Memory B cell (primary cell): ENCODE data around the gene R3HDM1.
A peak's percentile ranks its signal among the peaks of the same experiment; 100 is the strongest.
"Not testable (repeated sequence)": the region's sequence is repeated elsewhere in the genome, so short reads cannot be mapped to it uniquely, and the experiment has no call there.

ENCODE experiments used
- ATAC-seq: fragments of 150-1000 bp; cut with Tn5 transposase; 2 replicates; pipeline ENCODE4 v1.10.0; 2021; ENCODE audit warnings: low read depth, mild to moderate bottlenecking, moderate library complexity
- DNase-seq, 2 donors: peaks; one replicate each; pipeline ENCODE4 v3.0.0; 2022; ENCODE audit warnings: low spot score in 2 of 2
- H3K27ac Mint-ChIP-seq: one replicate; pipeline ENCODE4 v1.8.0; 2022; ENCODE audit warnings: mild to moderate bottlenecking, moderate library complexity, mixed read lengths
- H3K27me3 Mint-ChIP-seq: one replicate; pipeline ENCODE4 v1.8.0; 2022; ENCODE audit warnings: mixed read lengths
- H3K36me3 Mint-ChIP-seq: one replicate; pipeline ENCODE4 v1.8.0; 2022; ENCODE audit warnings: mild to moderate bottlenecking, mixed read lengths
- H3K4me1 Mint-ChIP-seq: one replicate; pipeline ENCODE4 v1.8.0; 2022; ENCODE audit warnings: mixed read lengths
- H3K4me3 Mint-ChIP-seq: one replicate; pipeline ENCODE4 v1.8.0; 2022; ENCODE audit warnings: mild to moderate bottlenecking, moderate library complexity, mixed read lengths
- H3K9me3 Mint-ChIP-seq: one replicate; pipeline ENCODE4 v1.8.0; 2022; ENCODE audit warnings: mixed read lengths

Gene R3HDM1

DNA sequence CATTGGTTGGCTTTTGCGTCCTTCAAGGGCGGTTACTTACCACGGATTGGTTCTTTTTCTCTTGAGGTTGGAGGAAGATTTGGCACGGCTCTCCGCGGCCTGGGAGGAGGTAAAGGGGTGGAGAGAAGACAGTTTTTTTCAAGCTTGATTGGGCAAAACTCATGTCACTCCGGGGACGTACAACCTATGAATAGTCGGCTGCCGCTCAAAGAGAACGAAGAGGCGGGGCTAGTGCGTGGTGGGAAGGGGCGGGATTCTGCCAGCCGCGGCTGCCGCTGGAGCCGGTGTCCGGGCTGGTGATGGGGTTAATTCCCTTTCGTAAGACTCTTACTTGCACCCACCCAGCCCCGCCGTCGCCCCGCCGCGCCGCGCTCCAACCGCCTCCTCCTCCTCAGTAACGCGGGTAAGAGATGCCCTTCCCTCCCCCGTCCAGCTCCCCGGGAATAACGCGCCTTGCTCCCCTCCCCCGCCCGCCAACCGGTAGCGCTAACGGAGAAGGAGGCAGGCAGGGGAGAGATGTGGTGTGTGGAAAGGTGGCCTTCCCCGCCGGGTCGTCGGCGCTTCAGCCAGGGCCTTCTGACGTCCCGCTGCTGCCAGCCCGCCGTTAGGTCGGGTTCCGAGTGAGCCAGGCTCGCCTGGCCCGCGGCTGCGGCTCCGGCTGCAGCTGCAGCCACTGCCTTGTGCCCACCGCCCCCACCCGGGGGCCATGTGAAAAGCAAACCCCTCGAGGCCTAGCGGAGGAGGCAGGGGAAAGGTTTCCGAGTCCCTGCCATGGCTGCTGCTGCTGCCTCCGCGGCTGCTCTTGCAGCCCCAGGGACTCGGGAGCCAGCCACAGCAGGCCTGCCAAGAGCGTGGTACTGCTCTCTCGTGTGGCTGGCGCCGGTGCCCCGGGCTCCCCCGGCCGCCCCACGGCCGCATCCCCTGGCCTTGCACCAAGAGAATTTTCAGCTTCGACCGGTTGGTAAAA is at the start of gene R3HDM1:
Gene R3HDM1 (plus strand): TSS at position 254 of the 967 bp plus-strand sequence. CDS start 73,362 bp downstream, outside the sequence.
- H3K27me3 Mint-ChIP-seq, result no peaks in the 10 kb centered on the region
- DNase-seq (peak; percentile 86 to 96), ATAC-seq (peak; percentile 74)
- no peak within 1 kb of the TSS for H3K4me3 Mint-ChIP-seq
- no peaks in the 10 kb centered on the region for H3K36me3 Mint-ChIP-seq
- peaks cover 12% of the 10 kb centered on the region for H3K4me1 Mint-ChIP-seq
- no peak within 1 kb of the TSS for H3K27ac Mint-ChIP-seq
- H3K9me3 Mint-ChIP-seq, result no peaks in the 10 kb centered on the region

DNA sequence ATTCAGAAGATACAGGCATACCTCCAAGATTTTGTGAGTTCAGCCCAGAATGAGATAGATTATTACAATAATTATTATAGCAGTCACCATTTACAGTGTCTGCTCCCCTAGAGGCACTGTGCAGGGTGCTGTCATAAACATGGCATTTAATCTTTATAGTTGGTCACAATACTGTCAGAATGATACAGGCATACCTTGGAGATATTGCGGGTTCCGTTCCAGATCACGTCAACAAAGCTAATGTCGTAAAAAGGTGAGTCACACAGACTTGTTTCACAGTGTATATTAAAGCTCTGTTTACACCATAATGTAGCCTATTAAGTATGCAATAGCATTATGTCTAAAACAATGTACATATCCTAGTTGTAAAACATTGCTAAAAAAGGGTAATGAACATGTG is 45.8 kb upstream of the R3HDM1 start:
- Mint-ChIP-seq H3K27ac (no peak overlapping the region), H3K27me3 (no peaks in the 10 kb centered on the region), H3K36me3 (peaks cover 16% of the 10 kb centered on the region), H3K9me3 (peaks cover 2% of the 10 kb centered on the region), H3K4me1 (no peaks in the 10 kb centered on the region), H3K4me3 (no peak overlapping the region)
- DNase-seq (no peak), ATAC-seq (no peak)

DNA sequence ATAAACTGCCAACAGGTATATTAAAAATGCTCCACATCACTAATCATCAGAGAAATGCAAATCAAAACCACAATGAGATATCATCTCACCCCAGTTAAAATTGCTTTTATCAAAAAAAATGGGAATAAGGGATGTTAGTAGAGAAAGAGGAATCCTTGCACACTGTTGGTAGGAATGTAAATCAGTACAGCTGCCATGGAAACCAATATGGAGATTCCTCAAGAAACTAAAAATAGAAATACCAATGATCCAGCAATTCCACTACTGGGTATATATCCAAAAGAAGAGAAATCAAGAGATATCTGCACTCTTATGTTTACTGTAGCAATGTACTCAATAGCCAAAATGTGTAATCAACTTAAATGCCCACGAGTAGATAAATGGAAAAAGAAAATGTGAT is 40.9 kb upstream of the R3HDM1 start:
- no peaks in the 10 kb centered on the region for H3K4me1 Mint-ChIP-seq
- H3K9me3 Mint-ChIP-seq, result peaks cover 5% of the 10 kb centered on the region
- H3K36me3 Mint-ChIP-seq, result peaks cover 26% of the 10 kb centered on the region
- H3K4me3 Mint-ChIP-seq, result no peak overlapping the region
- no peak for DNase-seq
- H3K27ac Mint-ChIP-seq, result no peak overlapping the region
- no peaks in the 10 kb centered on the region for H3K27me3 Mint-ChIP-seq
- ATAC-seq, result no peak

DNA sequence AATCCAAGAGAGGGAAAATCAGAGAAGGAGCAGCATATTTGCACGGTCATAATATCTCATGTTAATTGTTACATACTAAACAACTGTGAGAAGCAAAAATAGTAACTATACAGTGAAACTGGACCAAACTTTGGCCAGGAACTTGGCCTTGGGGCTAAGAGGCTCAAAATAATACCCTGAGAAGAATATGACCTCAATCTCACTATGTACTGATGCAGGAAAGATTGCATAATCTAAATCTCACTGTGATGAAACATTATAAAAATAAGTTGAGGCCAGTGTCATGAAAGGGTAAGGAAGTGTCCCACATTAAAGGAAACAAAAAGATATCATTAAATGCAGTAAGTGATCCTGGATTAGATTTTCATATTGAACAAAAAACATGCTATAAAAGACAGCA is 36.8 kb upstream of the R3HDM1 start:
- H3K27me3 Mint-ChIP-seq, result no peaks in the 10 kb centered on the region
- ATAC-seq (no peak), DNase-seq (no peak)
- H3K4me3 Mint-ChIP-seq, result no peak overlapping the region
- peaks cover 31% of the 10 kb centered on the region for H3K36me3 Mint-ChIP-seq
- H3K9me3 Mint-ChIP-seq, result peaks cover 10% of the 10 kb centered on the region
- no peak overlapping the region for H3K27ac Mint-ChIP-seq
- no peaks in the 10 kb centered on the region for H3K4me1 Mint-ChIP-seq

DNA sequence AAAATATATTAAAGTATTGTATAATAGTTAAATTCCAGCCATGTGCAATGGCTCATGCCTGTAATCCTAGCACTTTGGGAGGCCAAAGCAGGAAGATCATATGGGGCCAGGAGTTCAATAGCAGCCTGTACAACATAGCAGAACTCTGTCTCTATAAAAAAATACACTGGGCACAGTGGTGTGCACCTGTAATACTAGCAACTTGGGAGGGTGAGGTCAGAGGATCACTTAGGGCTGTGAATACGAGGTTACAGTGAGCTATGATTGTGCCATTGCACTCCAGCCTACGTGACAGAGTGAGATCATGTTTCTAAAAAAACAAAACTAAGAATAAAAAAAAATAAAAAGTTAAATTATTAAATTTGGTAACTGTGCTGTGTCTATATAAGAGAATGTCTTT is 36.4 kb upstream of the R3HDM1 start:
- DNase-seq, result no peak
- Mint-ChIP-seq H3K4me1 (no peaks in the 10 kb centered on the region), H3K9me3 (peaks cover 12% of the 10 kb centered on the region), H3K4me3 (no peak overlapping the region), H3K27me3 (no peaks in the 10 kb centered on the region), H3K36me3 (peaks cover 33% of the 10 kb centered on the region), H3K27ac (no peak overlapping the region)
- ATAC-seq, result no peak

DNA sequence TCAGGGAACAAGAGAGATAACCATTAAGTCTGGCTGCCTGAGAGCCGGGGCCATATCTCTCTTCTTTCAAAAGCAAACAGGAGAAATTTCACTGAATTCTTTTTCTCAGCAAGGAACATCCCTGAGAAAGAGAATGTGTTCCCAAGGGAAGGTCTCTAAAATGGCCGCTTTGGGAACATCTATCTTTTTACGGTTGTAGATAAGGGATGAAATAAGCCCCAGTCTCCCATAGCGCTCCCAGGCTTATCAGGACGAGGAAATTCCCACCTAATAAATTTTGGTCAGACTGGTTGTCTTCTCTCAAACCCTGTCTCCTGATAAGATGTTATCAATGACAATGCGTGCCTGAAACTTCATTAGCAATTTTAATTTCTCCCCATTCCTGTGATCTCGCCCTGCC is 32.7 kb upstream of the R3HDM1 start:
- Mint-ChIP-seq H3K9me3 (peaks cover 15% of the 10 kb centered on the region), H3K36me3 (peaks cover 50% of the 10 kb centered on the region)

DNA sequence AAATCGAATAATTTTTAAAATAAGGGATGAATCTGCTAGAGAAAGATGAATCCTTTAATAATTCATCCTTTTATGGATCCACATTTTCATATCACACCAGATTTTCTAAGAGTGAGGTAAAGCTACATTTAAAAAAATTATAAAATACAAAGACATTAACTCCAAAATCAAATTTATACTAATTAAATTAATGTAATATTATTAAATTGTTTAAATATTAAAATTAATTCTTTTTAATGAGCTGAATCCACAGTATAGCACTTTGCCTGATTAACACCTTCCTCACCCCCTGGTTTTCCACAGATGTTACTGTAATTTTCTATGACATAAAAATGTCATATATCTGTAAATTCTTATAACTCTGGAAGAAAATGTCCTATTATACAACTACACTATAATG is 26.5 kb upstream of the R3HDM1 start:
- no peaks in the 10 kb centered on the region for H3K4me1 Mint-ChIP-seq
- H3K9me3 Mint-ChIP-seq, result peaks cover 3% of the 10 kb centered on the region
- H3K4me3 Mint-ChIP-seq, result no peak overlapping the region
- H3K27ac Mint-ChIP-seq, result no peak overlapping the region
- no peaks in the 10 kb centered on the region for H3K27me3 Mint-ChIP-seq
- peaks cover 28% of the 10 kb centered on the region for H3K36me3 Mint-ChIP-seq
- ATAC-seq, result no peak
- no peak for DNase-seq

More for the DNA sequence above, 32.7 kb upstream of the R3HDM1 start:
- not testable (repeated sequence) for H3K4me3 Mint-ChIP-seq, ATAC-seq, H3K4me1 Mint-ChIP-seq, H3K27me3 Mint-ChIP-seq, DNase-seq, H3K27ac Mint-ChIP-seq

DNA sequence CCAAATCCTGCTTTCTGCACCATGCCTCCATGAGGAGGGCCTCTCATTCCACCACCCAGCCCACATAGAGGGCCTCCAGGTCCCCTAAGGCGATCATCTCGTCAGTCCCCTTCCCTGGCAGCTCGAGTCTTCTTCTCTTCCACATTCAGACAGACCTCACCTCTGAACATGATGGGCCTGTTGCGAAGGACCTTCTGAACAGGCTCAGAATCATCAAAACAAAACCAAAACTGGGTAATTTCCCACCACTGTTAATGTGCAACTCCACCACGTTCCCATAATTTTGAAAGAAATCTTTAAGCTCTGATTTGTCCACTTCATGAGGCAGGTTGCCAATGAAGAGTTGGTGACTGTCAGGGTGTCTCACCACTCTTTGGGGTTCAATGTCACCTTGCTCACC is 20.7 kb upstream of the R3HDM1 start:
- Mint-ChIP-seq H3K4me1 (no peaks in the 10 kb centered on the region), H3K36me3 (peaks cover 11% of the 10 kb centered on the region), H3K27me3 (no peaks in the 10 kb centered on the region), H3K9me3 (peaks cover 7% of the 10 kb centered on the region), H3K4me3 (no peak overlapping the region), H3K27ac (no peak overlapping the region)
- ATAC-seq, result no peak
- no peak for DNase-seq

DNA sequence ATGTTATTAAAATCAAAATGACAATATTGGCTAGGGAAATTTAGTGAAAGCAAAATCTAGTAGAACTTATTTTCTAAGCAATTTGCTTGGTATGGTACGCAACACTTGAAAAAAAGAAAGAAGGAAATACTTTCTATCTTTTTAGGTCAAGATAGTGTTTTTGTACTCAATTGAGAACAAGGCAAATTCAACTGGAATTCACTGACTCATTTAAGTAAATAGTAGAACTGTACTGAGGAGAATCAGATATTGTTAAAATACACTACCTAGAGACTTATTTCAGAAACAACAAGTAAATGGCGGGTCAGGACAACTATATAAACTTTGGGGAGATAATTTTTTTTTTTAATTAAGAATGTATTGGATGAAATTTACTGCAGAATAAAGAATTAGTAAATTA is 19.2 kb upstream of the R3HDM1 start:
- no peaks in the 10 kb centered on the region for H3K27me3 Mint-ChIP-seq
- H3K9me3 Mint-ChIP-seq, result peaks cover 7% of the 10 kb centered on the region
- peaks cover 11% of the 10 kb centered on the region for H3K36me3 Mint-ChIP-seq
- no peak overlapping the region for H3K27ac Mint-ChIP-seq
- no peaks in the 10 kb centered on the region for H3K4me1 Mint-ChIP-seq
- no peak for ATAC-seq
- no peak overlapping the region for H3K4me3 Mint-ChIP-seq
- no peak for DNase-seq

DNA sequence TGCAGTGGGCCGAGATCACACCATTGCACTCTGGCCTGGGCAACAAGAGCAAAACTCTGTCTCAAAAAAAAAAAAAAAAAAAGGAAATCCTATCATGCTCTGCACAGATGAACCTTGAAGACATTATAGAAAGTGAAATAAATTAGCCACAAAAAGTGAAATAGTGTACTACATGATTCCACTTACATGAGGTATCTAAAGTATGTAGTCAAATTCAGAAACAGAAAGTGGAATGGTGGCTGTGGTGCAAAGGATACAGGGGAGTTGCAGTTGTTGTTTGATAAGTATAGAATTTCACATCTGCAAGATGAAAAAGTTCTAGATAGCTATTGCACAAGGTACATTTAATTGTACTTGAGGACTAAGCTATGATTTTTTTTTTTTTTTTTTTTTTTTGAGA is 5.5 kb upstream of the R3HDM1 start:
- no peak for DNase-seq
- peaks cover 7% of the 10 kb centered on the region for H3K36me3 Mint-ChIP-seq
- H3K4me3 Mint-ChIP-seq, result no peak overlapping the region
- H3K27ac Mint-ChIP-seq, result no peak overlapping the region
- H3K4me1 Mint-ChIP-seq, result no peaks in the 10 kb centered on the region
- no peaks in the 10 kb centered on the region for H3K9me3 Mint-ChIP-seq
- ATAC-seq, result no peak
- H3K27me3 Mint-ChIP-seq, result no peaks in the 10 kb centered on the region

DNA sequence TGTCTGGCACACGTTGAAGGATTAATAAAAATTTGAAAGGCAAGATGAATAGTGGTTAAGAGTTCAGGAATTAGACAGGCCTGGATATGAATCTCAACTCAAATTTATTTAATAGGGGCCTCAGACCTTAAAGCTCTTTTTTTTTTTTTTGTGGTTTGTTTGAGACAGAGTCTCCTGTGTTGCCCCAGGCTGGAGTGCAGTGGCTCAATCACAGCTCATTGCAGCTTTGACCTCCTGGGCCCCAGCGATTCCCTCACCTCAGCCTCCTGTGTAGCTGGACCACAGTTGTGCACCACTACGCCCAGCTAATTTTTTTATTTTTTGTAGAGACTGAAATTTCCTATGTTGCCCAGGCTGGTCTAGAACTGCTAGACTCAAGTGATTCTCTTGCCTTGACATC is 3.3 kb upstream of the R3HDM1 start:
- no peak overlapping the region for H3K27ac Mint-ChIP-seq
- no peak overlapping the region for H3K4me3 Mint-ChIP-seq
- DNase-seq, result no peak
- peaks cover 8% of the 10 kb centered on the region for H3K4me1 Mint-ChIP-seq
- no peaks in the 10 kb centered on the region for H3K9me3 Mint-ChIP-seq
- peaks cover 3% of the 10 kb centered on the region for H3K36me3 Mint-ChIP-seq
- ATAC-seq, result no peak
- H3K27me3 Mint-ChIP-seq, result no peaks in the 10 kb centered on the region

DNA sequence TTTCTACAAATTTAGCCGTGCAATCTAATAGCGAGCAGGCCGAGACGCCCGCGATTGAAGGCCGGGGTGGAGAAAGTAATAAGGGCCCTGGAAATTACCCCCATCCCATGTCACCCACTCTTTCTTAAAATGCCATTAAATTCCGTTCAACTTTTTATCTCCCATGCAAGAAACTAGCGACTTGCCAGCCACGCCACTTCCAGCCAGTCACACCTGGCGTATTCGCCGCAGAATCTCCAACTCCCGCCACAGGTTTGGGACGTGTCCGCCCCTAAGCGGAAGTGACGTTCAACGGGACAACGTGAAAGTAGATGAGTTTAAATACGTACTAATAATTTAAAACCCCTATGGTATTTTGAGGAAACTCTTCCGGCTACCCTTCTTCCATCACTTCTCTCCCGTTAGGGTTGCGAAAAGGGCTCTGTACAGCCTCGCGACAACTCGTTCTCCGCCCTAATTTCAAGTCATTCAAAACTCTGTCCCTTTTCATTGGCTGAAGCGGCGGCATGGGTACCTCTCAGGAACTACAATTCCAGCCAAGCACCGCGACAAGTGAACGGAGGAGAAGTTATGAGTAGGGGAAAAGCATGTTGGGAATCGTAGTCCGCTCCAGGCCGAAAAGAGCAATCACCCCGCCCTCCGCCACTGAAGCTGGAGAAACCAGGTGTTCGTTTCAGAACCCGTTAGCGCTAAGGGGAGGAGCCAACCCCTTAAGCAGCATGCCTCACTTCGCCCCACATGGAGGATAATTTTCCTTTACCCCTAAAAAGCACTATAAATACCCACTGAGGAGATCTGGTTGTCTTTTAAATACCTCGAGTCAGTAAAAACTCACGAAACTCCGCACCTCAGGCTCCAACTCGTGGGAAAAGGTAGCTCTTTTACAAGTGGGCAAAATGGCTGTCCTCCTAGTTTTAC is 712 bp upstream of the R3HDM1 start, which contains the start of gene ZRANB3:
Gene ZRANB3 (minus strand): TSS at position 906 of the 918 bp plus-strand sequence.
- H3K27ac Mint-ChIP-seq, result no peak within 1 kb of the TSS
- ATAC-seq, result peak; percentile 70
- no peaks in the 10 kb centered on the region for H3K27me3 Mint-ChIP-seq
- DNase-seq, result peak; percentile 78 to 93
- no peak within 1 kb of the TSS for H3K4me3 Mint-ChIP-seq
- no peaks in the 10 kb centered on the region for H3K9me3 Mint-ChIP-seq
- H3K36me3 Mint-ChIP-seq, result no peaks in the 10 kb centered on the region
- H3K4me1 Mint-ChIP-seq, result peaks cover 10% of the 10 kb centered on the region

DNA sequence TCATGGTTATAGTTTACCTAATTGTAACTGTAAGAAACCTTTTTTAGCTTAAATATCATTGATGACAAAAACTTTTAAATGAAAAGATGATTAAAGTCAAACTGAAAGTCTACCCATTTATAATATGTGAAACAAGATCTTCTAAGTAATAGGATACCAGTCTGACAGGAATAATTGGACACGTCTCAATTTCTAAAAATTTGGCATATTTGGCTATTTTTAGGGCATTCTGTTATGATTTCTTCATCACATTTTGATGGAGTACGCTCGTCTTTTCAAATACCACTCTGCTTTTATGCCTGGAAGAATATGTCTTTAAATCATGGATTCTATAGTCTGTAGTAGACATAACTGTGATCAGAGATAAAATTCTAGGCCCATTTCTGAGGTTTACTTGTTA is 1.3 kb downstream of the R3HDM1 start:
- H3K36me3 Mint-ChIP-seq, result no peaks in the 10 kb centered on the region
- ATAC-seq (no peak), DNase-seq (no peak)
- H3K4me3 Mint-ChIP-seq, result peak overlapping the region; percentile 46
- H3K4me1 Mint-ChIP-seq, result peaks cover 12% of the 10 kb centered on the region
- no peaks in the 10 kb centered on the region for H3K27me3 Mint-ChIP-seq
- H3K9me3 Mint-ChIP-seq, result no peaks in the 10 kb centered on the region
- no peak overlapping the region for H3K27ac Mint-ChIP-seq

DNA sequence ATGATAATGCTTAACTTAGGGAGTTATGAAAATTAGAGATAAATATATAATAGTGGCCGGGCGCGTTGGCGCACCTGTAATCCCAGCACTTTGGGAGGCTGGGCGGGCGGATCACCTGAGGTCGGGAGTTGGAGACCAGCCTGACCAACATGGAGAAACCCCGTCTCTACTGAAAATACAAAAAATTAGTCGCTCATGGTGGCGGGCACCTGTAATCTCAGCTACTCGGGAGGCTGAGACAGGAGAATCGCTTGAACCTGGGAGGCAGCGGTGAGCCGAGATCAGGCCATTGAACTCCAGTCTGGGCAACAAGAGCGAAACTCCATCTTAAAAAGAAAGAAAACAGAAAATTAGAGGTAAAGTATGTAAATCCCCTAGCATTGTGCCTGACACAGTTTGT is 2.3 kb downstream of the R3HDM1 start:
- H3K27me3 Mint-ChIP-seq, H3K9me3 Mint-ChIP-seq, H3K4me3 Mint-ChIP-seq: not testable (repeated sequence)

More for the DNA sequence above, 2.3 kb downstream of the R3HDM1 start:
- H3K4me1 Mint-ChIP-seq, result peaks cover 12% of the 10 kb centered on the region
- not testable (repeated sequence) for H3K36me3 Mint-ChIP-seq, H3K27ac Mint-ChIP-seq, DNase-seq, ATAC-seq
